K562 (cell line): ENCODE results near the gene VWA8. TPM values are rescaled to one million over a fixed set of nuclear protein-coding genes. Genes with fewer than 3 reads are reported as not detected.

Experiments used
- C11orf30 ChIP-seq: fragments of 450-650 bp; IDR thresholded peaks from 2 replicates; pipeline ENCODE4 v1.6.1; 2016; ENCODE audit warnings: low read depth, mild to moderate bottlenecking
- MAFF ChIP-seq: IDR thresholded peaks from 2 replicates; pipeline ENCODE4 v1.6.1; 2012; ENCODE audit warnings: low read length, improper control_type of control experiment
- NFE2 ChIP-seq: IDR thresholded peaks from 2 replicates; pipeline ENCODE4 v1.6.1; 2014; ENCODE audit warnings: antibody characterized with exemption, low read depth
- SMARCA4 ChIP-seq: fragments of 450-650 bp; IDR thresholded peaks from 2 replicates; pipeline ENCODE4 v1.6.1; 2016
- SMARCA5 ChIP-seq: fragments of 450-650 bp; IDR thresholded peaks from 2 replicates; pipeline ENCODE4 v1.6.1; 2016
- SOX6 ChIP-seq: fragments of 450-650 bp; IDR thresholded peaks from 2 replicates; pipeline ENCODE4 v1.6.1; 2014; ENCODE audit warnings: mild to moderate bottlenecking
- SPI1 ChIP-seq: IDR thresholded peaks from 2 replicates; pipeline ENCODE4 v1.6.1; 2011; ENCODE audit warnings: low read depth, low read length, control low read depth, borderline replicate concordance
- SRF ChIP-seq, 2 experiments: fragments of 250-450, 450-650 bp in 1 of 2; sonication (Bioruptor Pico) in 1 of 2; sonication (generic) in 1 of 2; formaldehyde crosslinking; IDR thresholded peaks; 2 replicates each; pipeline versions ENCODE4 v1.5.0 to v1.5.1; 2020 to 2022; ENCODE audit warnings: mild to moderate bottlenecking in 1 of 2, missing genetic modification reagents in 1 of 2
- YBX1 ChIP-seq: fragments of 450-650 bp; IDR thresholded peaks from 2 replicates; pipeline ENCODE4 v1.7.1; 2016; ENCODE audit warnings: mild to moderate bottlenecking
- ZNF316 ChIP-seq: fragments of 450-650 bp; IDR thresholded peaks from 2 replicates; pipeline ENCODE4 v1.6.1; 2016
- polyA plus RNA-seq, 8 experiments: library from polyadenylated mRNA; depleted of rRNA in 4 of 8; stranded (reverse) in 5 of 8; unstranded in 3 of 8; fragments of >200 nt; fragmentation: Nextera tagmentation in 2 of 8; fragmentation: Illumina TruSeq in 1 of 8; extraction: Ambion mirVana in 2 of 8; extraction: Trizol in 1 of 8; gene quantifications; 2 replicates each; pipeline versions ENCODE4 v1.2.1 to v1.2.3, GENCODE V29; 2011 to 2014; ENCODE audit warnings: inconsistent platforms in 1 of 8, missing spikeins in 1 of 8
- total RNA-seq, 7 experiments: library from RNA; depleted of rRNA in 6 of 7; stranded (reverse); fragments of >200 nt in 6 of 7; fragmentation: Illumina TruSeq in 2 of 7; extraction: Trizol in 2 of 7; gene quantifications; 2 replicates each; pipeline versions ENCODE4 v1.2.1 to v1.2.3, GENCODE V29; 2011 to 2021; ENCODE audit warnings: low replicate concordance in 1 of 7
- TF ChIP-seq, protein P1 (sequence below): fragments of 450-650 bp; IDR thresholded peaks from 2 replicates; pipeline ENCODE4 v1.6.1; 2016; ENCODE audit warnings: antibody characterized with exemption
- TF ChIP-seq, protein P2 (sequence below): fragments of 450-650 bp; formaldehyde crosslinking; IDR thresholded peaks from 2 replicates; pipeline ENCODE4 v1.4.0; 2020; ENCODE audit warnings: mild to moderate bottlenecking, moderate library complexity

The VWA8 gene
- total and polyA plus RNA-seq, 9 of the 15 experiments (the other 6 are each of a cell fraction or from before 2014, with no cell fraction given), result 2.1 to 18.5 (median 13.3) TPM

DNA sequence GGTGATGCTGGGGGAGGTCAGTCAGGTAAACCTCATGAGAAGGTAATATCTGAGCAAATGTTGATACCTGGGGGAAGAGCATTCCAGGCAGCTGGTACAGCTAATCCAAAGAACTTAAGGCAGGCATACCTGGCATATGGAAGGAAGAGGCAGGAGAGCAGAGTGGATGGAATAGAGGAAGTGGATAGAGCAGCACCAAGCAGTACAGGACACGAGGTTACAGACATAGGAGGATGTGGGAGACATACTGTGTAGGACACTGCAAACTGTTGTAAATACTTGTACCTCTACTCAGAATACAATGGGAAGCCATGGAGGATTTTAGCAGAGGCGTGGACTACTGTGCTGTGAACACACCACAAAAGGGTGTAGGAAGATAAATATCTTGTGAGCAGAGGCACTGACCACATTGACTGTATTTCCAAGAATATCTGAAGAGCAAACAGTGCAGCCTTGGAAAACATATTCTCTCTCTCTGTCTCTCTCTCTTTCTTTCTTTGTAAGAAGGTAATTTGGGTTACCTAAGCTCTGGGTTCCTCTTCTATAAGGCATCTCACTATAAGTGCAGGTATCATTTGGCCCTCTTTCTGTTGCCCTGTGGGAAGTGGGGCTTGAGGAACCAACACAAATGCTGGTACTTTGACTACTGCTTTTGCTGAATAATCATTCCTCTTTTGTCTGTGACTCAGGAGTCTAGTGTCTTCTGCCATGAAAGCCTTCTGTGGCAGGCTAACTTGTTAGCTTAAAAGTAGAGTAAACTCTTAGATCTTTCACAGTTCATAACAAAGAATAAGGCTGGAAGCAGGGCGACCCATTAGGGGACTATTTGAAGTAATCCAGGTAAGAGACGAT is 238.0 kb downstream of the VWA8 start (continued):
- TF ChIP-seq, protein P1, sequence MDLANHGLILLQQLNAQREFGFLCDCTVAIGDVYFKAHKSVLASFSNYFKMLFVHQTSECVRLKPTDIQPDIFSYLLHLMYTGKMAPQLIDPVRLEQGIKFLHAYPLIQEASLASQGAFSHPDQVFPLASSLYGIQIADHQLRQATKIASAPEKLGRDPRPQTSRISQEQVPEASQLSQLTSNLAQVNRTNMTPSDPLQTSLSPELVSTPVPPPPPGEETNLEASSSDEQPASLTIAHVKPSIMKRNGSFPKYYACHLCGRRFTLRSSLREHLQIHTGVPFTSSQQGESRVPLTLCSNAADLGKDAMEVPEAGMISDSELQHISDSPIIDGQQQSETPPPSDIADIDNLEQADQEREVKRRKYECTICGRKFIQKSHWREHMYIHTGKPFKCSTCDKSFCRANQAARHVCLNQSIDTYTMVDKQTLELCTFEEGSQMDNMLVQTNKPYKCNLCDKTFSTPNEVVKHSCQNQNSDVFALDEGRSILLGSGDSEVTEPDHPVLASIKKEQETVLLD, result no peak
- 0 out of 2 replicates have a peak, but pooled peaks have one; percentile 21 for TF ChIP-seq SMARCA4
- peak; percentile 84 for TF ChIP-seq C11orf30
- 0 out of 2 replicates have a peak, but pooled peaks have one; percentile 8 for TF ChIP-seq NFE2
- TF ChIP-seq, protein P2, sequence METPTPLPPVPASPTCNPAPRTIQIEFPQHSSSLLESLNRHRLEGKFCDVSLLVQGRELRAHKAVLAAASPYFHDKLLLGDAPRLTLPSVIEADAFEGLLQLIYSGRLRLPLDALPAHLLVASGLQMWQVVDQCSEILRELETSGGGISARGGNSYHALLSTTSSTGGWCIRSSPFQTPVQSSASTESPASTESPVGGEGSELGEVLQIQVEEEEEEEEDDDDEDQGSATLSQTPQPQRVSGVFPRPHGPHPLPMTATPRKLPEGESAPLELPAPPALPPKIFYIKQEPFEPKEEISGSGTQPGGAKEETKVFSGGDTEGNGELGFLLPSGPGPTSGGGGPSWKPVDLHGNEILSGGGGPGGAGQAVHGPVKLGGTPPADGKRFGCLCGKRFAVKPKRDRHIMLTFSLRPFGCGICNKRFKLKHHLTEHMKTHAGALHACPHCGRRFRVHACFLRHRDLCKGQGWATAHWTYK (CRISPR knock-in tag), result peak; percentile 89; the same call in 1 of the 2 replicates
- peak; percentile 87 for TF ChIP-seq ZNF316
- TF ChIP-seq SRF (CRISPR knock-in tag; IDR thresholded peaks at IDR 0.05), result no peak
- no peak for TF ChIP-seq YBX1
- TF ChIP-seq SMARCA5, result no peak
- TF ChIP-seq SPI1, result peak; percentile 79
- TF ChIP-seq SOX6, result peak; percentile 35; the same call in 1 of the 2 replicates
- TF ChIP-seq MAFF, result peak; percentile 21; the same call in 1 of the 2 replicates
- TF ChIP-seq, all 486 proteins: peak for 13
